IMR-90 (cell line): ENCODE measurements around the gene DCAF11. TPM values are rescaled to one million over a fixed set of nuclear protein-coding genes. Genes with fewer than 3 reads are reported as not detected.
A peak's percentile ranks its signal among the peaks of the same experiment; 100 is the strongest.

Experiments used
- ATAC-seq: fragments of 200-7000 bp; cut with Tn5 transposase; 2 replicates; pipeline ENCODE4 v1.9.1; 2020; ENCODE audit warnings: low read depth, mild to moderate bottlenecking, moderate library complexity
- BruUV-seq: library from RNA; stranded (reverse); fragments of 400-500 nt; replicated peaks from 2 replicates; lab custom pipeline; 2021; lab: Mats Ljungman, UMichigan
- CTCF ChIA-PET: fragments of 300-600 bp; formaldehyde crosslinking; extraction: SDS; loops from one replicate; lab custom pipeline; 2021; ENCODE audit warnings: antibody characterized with exemption; lab: Yijun Ruan, JAX
- POLR2A ChIA-PET: fragments of 300-600 bp; sonication (Branson Sonifier 250); formaldehyde crosslinking; loops from one replicate; lab custom pipeline; 2022; ENCODE audit warnings: antibody characterized with exemption; ENCODE audit not compliant: unreplicated experiment; lab: Charles Lee
- DNase-seq: peaks from one replicate; pipeline ENCODE4 v3.0.0; 2013
- H2AFZ ChIP-seq: replicated peaks from 2 replicates; pipeline ENCODE3; 2013; ENCODE audit warnings: low read length, mild to moderate bottlenecking; ENCODE audit not compliant: poor library complexity
- H2AK5ac ChIP-seq: 2 replicates; pipeline ENCODE4 v1.6.1; 2013; ENCODE audit warnings: low read depth, low read length, inconsistent platforms
- H2AK9ac ChIP-seq: replicated peaks from 2 replicates; pipeline ENCODE3; 2013; ENCODE audit warnings: mild to moderate bottlenecking, low read depth, low read length, moderate library complexity; ENCODE audit not compliant: poor library complexity
- H2BK120ac ChIP-seq: 2 replicates; pipeline ENCODE4 v1.6.1; 2013; ENCODE audit warnings: low read depth, low read length, inconsistent platforms
- H2BK15ac ChIP-seq: 3 replicates; pipeline ENCODE4 v1.6.1; 2013; ENCODE audit warnings: low read depth, low read length, inconsistent platforms
- H2BK20ac ChIP-seq: 2 replicates; pipeline ENCODE4 v1.6.1; 2013; ENCODE audit warnings: low read depth, mild to moderate bottlenecking, inconsistent platforms, low read length, moderate library complexity
- H2BK5ac ChIP-seq: 2 replicates; pipeline ENCODE4 v1.6.1; 2013; ENCODE audit warnings: mild to moderate bottlenecking, low read depth, low read length, inconsistent platforms; ENCODE audit not compliant: poor library complexity, severe bottlenecking
- H3K14ac ChIP-seq: replicated peaks from 2 replicates; pipeline ENCODE4 v1.6.1; 2013; ENCODE audit warnings: low read depth, low read length, inconsistent platforms
- H3K18ac ChIP-seq: 2 replicates; pipeline ENCODE4 v1.6.1; 2013; ENCODE audit warnings: low read depth, low read length, control low read depth
- H3K23ac ChIP-seq: 2 replicates; pipeline ENCODE4 v1.6.1; 2013; ENCODE audit warnings: low read depth, low read length, inconsistent platforms
- H3K27ac ChIP-seq: 2 replicates; pipeline ENCODE4 v1.5.1; 2013; ENCODE audit warnings: mild to moderate bottlenecking, control low read depth, low read length; ENCODE audit not compliant: insufficient read depth
- H3K27me3 ChIP-seq: 2 replicates; pipeline ENCODE4 v1.6.1; 2013; ENCODE audit warnings: low read length; ENCODE audit not compliant: control insufficient read depth, insufficient read depth
- H3K36me3 ChIP-seq: 2 replicates; pipeline ENCODE4 v1.6.1; 2013; ENCODE audit warnings: low read length, mixed read lengths; ENCODE audit not compliant: control insufficient read depth, insufficient read depth
- H3K4ac ChIP-seq: 2 replicates; pipeline ENCODE4 v1.6.1; 2013; ENCODE audit warnings: low read depth, low read length, inconsistent platforms
- H3K4me1 ChIP-seq: 2 replicates; pipeline ENCODE4 v1.6.1; 2013; ENCODE audit warnings: low read length, mixed read lengths; ENCODE audit not compliant: control insufficient read depth, insufficient read depth
- H3K4me2 ChIP-seq: 2 replicates; pipeline ENCODE4 v1.6.1; 2013; ENCODE audit warnings: low read depth, mild to moderate bottlenecking, control low read depth, low read length, moderate library complexity
- H3K4me3 ChIP-seq: 2 replicates; pipeline ENCODE4 v1.5.1; 2013; ENCODE audit warnings: low read depth, mild to moderate bottlenecking, control low read depth, low read length, moderate library complexity; ENCODE audit not compliant: insufficient read depth
- H3K56ac ChIP-seq: 2 replicates; pipeline ENCODE4 v1.6.1; 2013; ENCODE audit warnings: low read length, inconsistent platforms; ENCODE audit not compliant: insufficient read depth; ENCODE audit errors: extremely low read depth
- H3K79me1 ChIP-seq, 2 experiments: 2 replicates each; pipeline ENCODE4 v1.6.1; 2013; ENCODE audit warnings: low read length in 2 of 2, inconsistent platforms in 1 of 2, low read depth in 1 of 2
- H3K9ac ChIP-seq: 2 replicates; pipeline ENCODE4 v1.6.1; 2013; ENCODE audit warnings: low read depth, low read length, control low read depth
- H3K9me1 ChIP-seq: 2 replicates; pipeline ENCODE4 v1.6.1; 2013; ENCODE audit warnings: low read length, inconsistent platforms; ENCODE audit not compliant: insufficient read depth
- H3K9me3 ChIP-seq: 2 replicates; pipeline ENCODE4 v1.6.1; 2013; ENCODE audit warnings: low read length; ENCODE audit not compliant: control insufficient read depth, insufficient read depth
- H4K20me1 ChIP-seq: 2 replicates; pipeline ENCODE4 v1.6.1; 2013; ENCODE audit warnings: low read length, inconsistent platforms; ENCODE audit not compliant: insufficient read depth
- H4K5ac ChIP-seq: 2 replicates; pipeline ENCODE4 v1.6.1; 2013; ENCODE audit warnings: mild to moderate bottlenecking, low read depth, low read length, control low read depth
- H4K8ac ChIP-seq, 2 experiments: 2 replicates each; pipeline ENCODE4 v1.6.1; 2013; ENCODE audit warnings: low read depth in 2 of 2, low read length in 2 of 2, control low read depth in 1 of 2, inconsistent platforms in 1 of 2
- H4K91ac ChIP-seq: 2 replicates; pipeline ENCODE4 v1.6.1; 2013; ENCODE audit warnings: low read depth, low read length, inconsistent platforms; ENCODE audit not compliant: insufficient read depth
- BHLHE40 ChIP-seq: fragments of 150-350 bp; IDR thresholded peaks from 2 replicates; pipeline ENCODE4 v1.6.1; 2016; ENCODE audit warnings: mild to moderate bottlenecking, low read depth, low read length
- CEBPB ChIP-seq: IDR thresholded peaks from 2 replicates; pipeline ENCODE4 v1.6.1; 2012; ENCODE audit warnings: low read depth, low read length, improper control_type of control experiment
- CHD1 ChIP-seq: IDR thresholded peaks from 2 replicates; pipeline ENCODE4 v1.6.1; 2012; ENCODE audit warnings: low read depth, low read length, improper control_type of control experiment
- CTCF ChIP-seq: conservative IDR thresholded peaks from 2 replicates; pipeline ENCODE4 v1.5.1; 2012; ENCODE audit warnings: mild to moderate bottlenecking, low read depth, low read length, improper control_type of control experiment
- ELK1 ChIP-seq: fragments of 150-350 bp; IDR thresholded peaks from 2 replicates; pipeline ENCODE4 v1.6.1; 2016; ENCODE audit warnings: low read depth, mild to moderate bottlenecking, low read length, moderate library complexity, borderline replicate concordance
- FOS ChIP-seq: fragments of 150-350 bp; IDR thresholded peaks from 2 replicates; pipeline ENCODE4 v1.6.1; 2016; ENCODE audit warnings: low read depth, low read length
- MAFK ChIP-seq: IDR thresholded peaks from 2 replicates; pipeline ENCODE4 v1.6.1; 2012; ENCODE audit warnings: low read depth, low read length, improper control_type of control experiment
- MAZ ChIP-seq: IDR thresholded peaks from 2 replicates; pipeline ENCODE4 v1.6.1; 2012; ENCODE audit warnings: low read depth, mild to moderate bottlenecking, low read length, improper control_type of control experiment, moderate library complexity, borderline replicate concordance
- MXI1 ChIP-seq: IDR thresholded peaks from 2 replicates; pipeline ENCODE4 v1.6.1; 2012; ENCODE audit warnings: low read depth, mild to moderate bottlenecking, low read length, moderate library complexity, borderline replicate concordance
- NFE2L2 ChIP-seq: fragments of 150-350 bp; IDR thresholded peaks from 2 replicates; pipeline ENCODE4 v1.6.1; 2016; ENCODE audit warnings: low read depth, mild to moderate bottlenecking, low read length
- POLR2A ChIP-seq: IDR thresholded peaks from 2 replicates; pipeline ENCODE4 v1.6.1; 2012; ENCODE audit warnings: mild to moderate bottlenecking, low read depth, low read length
- RAD21 ChIP-seq: IDR thresholded peaks from 2 replicates; pipeline ENCODE4 v1.6.1; 2012; ENCODE audit warnings: low read length, improper control_type of control experiment
- RCOR1 ChIP-seq: IDR thresholded peaks from 2 replicates; pipeline ENCODE4 v1.6.1; 2012; ENCODE audit warnings: mild to moderate bottlenecking, low read length, improper control_type of control experiment; ENCODE audit not compliant: insufficient replicate concordance
- RFX5 ChIP-seq: IDR thresholded peaks from 2 replicates; pipeline ENCODE4 v1.8.0; 2012; ENCODE audit warnings: low read depth, mild to moderate bottlenecking, low read length, moderate library complexity
- SMC3 ChIP-seq: fragments of 150-350 bp; IDR thresholded peaks from 2 replicates; pipeline ENCODE4 v1.6.1; 2016; ENCODE audit warnings: low read depth, mild to moderate bottlenecking, antibody characterized with exemption, low read length, moderate library complexity
- USF2 ChIP-seq: fragments of 150-350 bp; IDR thresholded peaks from 2 replicates; pipeline ENCODE4 v1.6.1; 2017; ENCODE audit warnings: mild to moderate bottlenecking, antibody characterized with exemption, low read length, low read depth
- WGBS, 2 experiments: methylation state at CpG; one replicate each; pipeline versions ENCODE4 v1.1.5 to v1.1.7; 2013; ENCODE audit warnings: missing lambda C conversion rate in 2 of 2; ENCODE audit not compliant: insufficient read length in 1 of 2; ENCODE audit errors: extremely low coverage in 2 of 2; 5-methylcytosine and 5-hydroxymethylcytosine counted together
- dilution Hi-C: fragments of 300-500 bp; cut with HindIII; formaldehyde crosslinking; loops from one replicate; pipeline ENCODE4 v1.14.3; 2018; ENCODE audit warnings: low sequenced_read_pairs; ENCODE audit not compliant: unreplicated experiment
- in situ Hi-C: fragments of 300-500 bp; cut with MboI; formaldehyde crosslinking; loops from 3 replicates; pipeline ENCODE4 v1.14.3; 2019; ENCODE audit warnings: low sequenced_read_pairs, inconsistent platforms, mixed read lengths
- intact Hi-C: fragments of 100-400 bp; cut with micrococcal nuclease; formaldehyde crosslinking; loops from 2 replicates; pipeline ENCODE4 v1.10.0; 2022
- polyA plus RNA-seq, 3 experiments: library from polyadenylated mRNA; depleted of rRNA; stranded (reverse); fragments of >200 nt; gene quantifications; 2 replicates each; pipeline ENCODE4 v1.2.3, GENCODE V29; 2012; ENCODE audit warnings: low replicate concordance in 1 of 3
- total RNA-seq: library from RNA; depleted of rRNA; stranded (reverse); fragments of >200 nt; gene quantifications from 2 replicates; pipeline ENCODE4 v1.2.3, GENCODE V29; 2012

DCAF11 gene
- total and polyA plus RNA-seq, 2 of the 4 experiments (the other 2 are of a cell fraction) = 21.0 to 52.0 TPM

GRCh38 chr14:24162093-24162492 is 47.5 kb downstream of the DCAF11 start:
- Histone ChIP-seq H3K9me1 (peaks cover 7% of the 10 kb centered on the region), H3K4me3 (peak overlapping the region; percentile 57), H3K14ac (peak overlapping the region; percentile 96), H3K9me3 (no peaks in the 10 kb centered on the region), H2BK15ac (no peak overlapping the region), H3K27me3 (no peaks in the 10 kb centered on the region), H3K4me2 (peak overlapping the region; percentile 81), H2BK5ac (peak overlapping the region; percentile 80), H2BK120ac (0 out of 2 replicates have a peak overlapping the region, but pooled peaks have one; percentile 49), H4K20me1 (no peaks in the 10 kb centered on the region), H2BK20ac (no peak overlapping the region), H2AK9ac (peak overlapping the region; percentile 99), H3K18ac (no peak overlapping the region), H3K9ac (peak overlapping the region; percentile 88), H4K8ac (peak overlapping the region; percentile 38 to 95; a peak in 3 of 4 replicates), H3K56ac (peak overlapping the region; percentile 34; the same call in 1 of the 2 replicates), H3K27ac (peak overlapping the region; percentile 32; the same call in 1 of the 2 replicates), H4K5ac (peak overlapping the region; percentile 78), H3K4me1 (peaks cover 7% of the 10 kb centered on the region), H3K23ac (peak overlapping the region; percentile 93), H3K36me3 (peaks cover 66% of the 10 kb centered on the region), H3K79me1 (peaks cover 12 to 40% of the 10 kb centered on the region in 2 experiments; a peak in 3 of 4 replicates), H4K91ac (peak overlapping the region; percentile 60; the same call in 1 of the 2 replicates), H3K4ac (peak overlapping the region; percentile 95), H2AK5ac (peak overlapping the region; percentile 85), H2AFZ (peak overlapping the region; percentile 53)
- BruUV-seq = no TSS peak
- ChIA-PET POLR2A (no interaction called here), CTCF (interaction anchor here (1.3 kb wide), 1 partner anchor 48 kb away, joined by 4 read pairs; the partner anchor contains the start of genes DCAF11 and NRL)
- WGBS, 2 experiments = 31% methylated on average over 3 of the region's 8 CpGs; no CpG with 5 or more reads in 1 of the 2 experiments
- DNase-seq (peak; percentile 75), ATAC-seq (no peak)
- dilution Hi-C loops = no loop called here
- in situ Hi-C loops = no loop called here
- intact Hi-C loops = no loop called here
- TF ChIP-seq POLR2A (no peak), CEBPB (no peak), MAZ (no peak), RCOR1 (no peak), SMC3 (no peak), MAFK (no peak), NFE2L2 (no peak), FOS (no peak), RFX5 (no peak), RAD21 (no peak), ELK1 (no peak), CHD1 (no peak), USF2 (no peak), MXI1 (no peak), CTCF (no peak), BHLHE40 (no peak)
